Measurements from ENCODE around the gene CLDN7. TPM values are rescaled to one million over a fixed set of nuclear protein-coding genes. Genes with fewer than 3 reads are reported as not detected.

CLDN7 gene
- polyA plus RNA-seq, 1 donor (not counting 4 experiments of a cell fraction or from before 2014, with no cell fraction given): 6.3 TPM

- no peak for FAIRE-seq
- Histone ChIP-seq H3K36me3 (ENCODE audit: control insufficient read depth in 2 of 2, extremely low read depth in 1 of 2, insufficient read depth in 2 of 2, low read length in 2 of 2) (peaks cover 29 to 41% of the 10 kb centered on the region in 2 experiments), H3K4me1 (ENCODE audit: control insufficient read depth, extremely low read depth, insufficient read depth, low read length) (peaks cover 28% of the 10 kb centered on the region), H3K27ac (ENCODE audit: control insufficient read depth, insufficient read depth, low read length) (peak overlapping the region; percentile 92), H4K20me1 (ENCODE audit: control insufficient read depth, extremely low read depth, insufficient read depth, low read length) (peaks cover 5% of the 10 kb centered on the region), H2AFZ (ENCODE audit: control insufficient read depth, low read length) (no peak overlapping the region), H3K27me3 (ENCODE audit: control insufficient read depth, extremely low read depth, insufficient read depth, low read length) (no peaks in the 10 kb centered on the region), H3K9ac (ENCODE audit: control insufficient read depth, extremely low read depth, insufficient read depth, low read length) (peak overlapping the region; percentile 87), H3K9me3 (ENCODE audit: control insufficient read depth, low read depth, low read length) (no peaks in the 10 kb centered on the region), H3K4me3 (ENCODE audit: control insufficient read depth in 2 of 3, extremely low read depth in 1 of 3, insufficient read depth in 2 of 3, low read depth in 1 of 3, low read length in 3 of 3) (peak overlapping the region in 1 of 3 experiments; percentile 74), H3K79me2 (ENCODE audit: control insufficient read depth, insufficient read depth, low read length) (peaks cover 11% of the 10 kb centered on the region), H3K4me2 (ENCODE audit: control insufficient read depth, extremely low read depth, insufficient read depth, low read depth, low read length) (peak overlapping the region; percentile 88), H3K9me1 (ENCODE audit: control insufficient read depth, extremely low read depth, insufficient read depth, low read length) (no peaks in the 10 kb centered on the region)
- dilution Hi-C loops (cut with MboI; ENCODE audit: extremely low pct_ligation_motif_present, low sequenced_read_pairs): no loop called here
- TF ChIP-seq EZH2 (IDR thresholded peaks at IDR 0.05; ENCODE audit: low read length) (no peak), CTCF (optimal IDR thresholded peaks at IDR 0.05 in 1 of 3, IDR thresholded peaks at IDR 0.05 in 1 of 3, conservative IDR thresholded peaks at IDR 0.05 in 1 of 3; ENCODE audit: extremely low read depth in 1 of 3, insufficient read depth in 2 of 3, low read length in 3 of 3) (no peak)
- no peak for DNase-seq (ENCODE audit: low read depth, low spot score)
Observed at GRCh38 chr17:7221278-7222092, 40.8 kb downstream of the CLDN7 start.

DNA sequence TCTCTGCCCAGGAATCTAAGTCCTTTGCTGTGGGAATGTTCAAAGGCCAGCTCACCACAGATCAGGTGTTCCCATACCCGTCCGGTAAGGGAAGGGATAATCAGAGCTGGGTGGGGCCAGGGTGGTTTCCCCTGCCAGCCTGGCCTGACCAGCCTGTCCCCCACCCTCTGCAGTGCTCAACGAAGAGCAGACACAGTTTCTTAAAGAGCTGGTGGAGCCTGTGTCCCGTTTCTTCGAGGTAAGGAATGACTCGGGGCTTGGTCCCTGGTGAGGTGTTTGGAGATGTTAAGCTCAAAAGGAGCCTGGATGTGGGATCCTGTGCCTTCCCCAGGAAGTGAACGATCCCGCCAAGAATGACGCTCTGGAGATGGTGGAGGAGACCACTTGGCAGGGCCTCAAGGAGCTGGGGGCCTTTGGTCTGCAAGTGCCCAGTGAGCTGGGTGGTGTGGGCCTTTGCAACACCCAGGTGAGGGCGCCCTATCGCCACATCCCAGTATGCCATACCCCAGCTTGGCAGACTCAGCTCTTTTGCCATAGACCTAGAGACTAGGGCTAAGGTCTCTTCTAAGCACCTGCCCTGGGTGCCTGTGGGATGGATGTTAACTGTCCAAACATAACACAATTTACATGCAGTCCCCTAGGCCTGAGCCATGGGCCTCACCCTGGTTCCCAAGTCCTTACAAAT lies 41.5 kb downstream of the CLDN7 start:
- H3K9me3 ChIP-seq (ENCODE audit: control insufficient read depth, low read depth, low read length): no peaks in the 10 kb centered on the region
- H4K20me1 ChIP-seq (ENCODE audit: control insufficient read depth, extremely low read depth, insufficient read depth, low read length): peaks cover 5% of the 10 kb centered on the region
- peak; percentile 71 for FAIRE-seq
- H2AFZ ChIP-seq (ENCODE audit: control insufficient read depth, low read length): no peak overlapping the region
- H3K9ac ChIP-seq (ENCODE audit: control insufficient read depth, extremely low read depth, insufficient read depth, low read length): peak overlapping the region; percentile 87
- peak overlapping the region; percentile 92 for H3K27ac ChIP-seq (ENCODE audit: control insufficient read depth, insufficient read depth, low read length)
- peaks cover 14% of the 10 kb centered on the region for H3K79me2 ChIP-seq (ENCODE audit: control insufficient read depth, insufficient read depth, low read length)
- peaks cover 32% of the 10 kb centered on the region for H3K4me1 ChIP-seq (ENCODE audit: control insufficient read depth, extremely low read depth, insufficient read depth, low read length)
- no peaks in the 10 kb centered on the region for H3K27me3 ChIP-seq (ENCODE audit: control insufficient read depth, extremely low read depth, insufficient read depth, low read length)
- TF ChIP-seq CTCF (optimal IDR thresholded peaks at IDR 0.05 in 1 of 3, IDR thresholded peaks at IDR 0.05 in 1 of 3, conservative IDR thresholded peaks at IDR 0.05 in 1 of 3; ENCODE audit: extremely low read depth in 1 of 3, insufficient read depth in 2 of 3, low read length in 3 of 3): peak; percentile 72 to 81 (median 79)
- no peak for TF ChIP-seq EZH2 (IDR thresholded peaks at IDR 0.05; ENCODE audit: low read length)
- H3K9me1 ChIP-seq (ENCODE audit: control insufficient read depth, extremely low read depth, insufficient read depth, low read length): no peaks in the 10 kb centered on the region
- H3K36me3 ChIP-seq (ENCODE audit: control insufficient read depth in 2 of 2, extremely low read depth in 1 of 2, insufficient read depth in 2 of 2, low read length in 2 of 2): peaks cover 28 to 38% of the 10 kb centered on the region in 2 experiments
- no peak for DNase-seq (ENCODE audit: low read depth, low spot score)
- dilution Hi-C loops (cut with MboI; ENCODE audit: extremely low pct_ligation_motif_present, low sequenced_read_pairs): no loop called here
- peak overlapping the region; percentile 88 for H3K4me2 ChIP-seq (ENCODE audit: control insufficient read depth, extremely low read depth, insufficient read depth, low read depth, low read length)
- H3K4me3 ChIP-seq (ENCODE audit: control insufficient read depth in 2 of 3, extremely low read depth in 1 of 3, insufficient read depth in 2 of 3, low read depth in 1 of 3, low read length in 3 of 3): peak overlapping the region; percentile 55 to 74 (median 72)
